HAP-1 (cell line): Measurements from ENCODE around the gene LTV1.
"Not testable (repeated sequence)": the region's sequence is repeated elsewhere in the genome, so short reads cannot be mapped to it uniquely, and the experiment has no call there.

Experiments used
- DNase-seq, 2 experiments: peaks; one replicate each; pipeline ENCODE4 v3.0.0-alpha.2; 2016 to 2020; ENCODE audit warnings: low spot score in 2 of 2
- H3K27me3 ChIP-seq: fragments of 250-450 bp; sonication (Bioruptor Pico); 2 replicates; pipeline ENCODE4 v1.5.1; 2020; ENCODE audit warnings: low read depth, mild to moderate bottlenecking, moderate library complexity
- H3K36me3 ChIP-seq: fragments of 250-450 bp; sonication (Bioruptor Pico); replicated peaks from 2 replicates; pipeline ENCODE4 v1.5.1; 2020; ENCODE audit warnings: mild to moderate bottlenecking
- H3K4me1 ChIP-seq: fragments of 250-450 bp; sonication (Bioruptor Pico); 2 replicates; pipeline ENCODE4 v1.5.1; 2020; ENCODE audit warnings: mild to moderate bottlenecking
- H3K4me3 ChIP-seq: fragments of 250-450 bp; sonication (Bioruptor Pico); 2 replicates; pipeline ENCODE4 v1.5.1; 2020; ENCODE audit warnings: mild to moderate bottlenecking, moderate library complexity
- H3K9me3 ChIP-seq: fragments of 250-450 bp; sonication (Bioruptor Pico); 2 replicates; pipeline ENCODE4 v1.5.1; 2020; ENCODE audit warnings: mild to moderate bottlenecking, moderate library complexity
- in situ Hi-C: fragments of 300-500 bp; cut with MboI; formaldehyde crosslinking; loops from 3 replicates; pipeline ENCODE4 v1.14.3; 2020; ENCODE audit warnings: low sequenced_read_pairs, inconsistent platforms, mixed read lengths

LTV1 gene

DNA sequence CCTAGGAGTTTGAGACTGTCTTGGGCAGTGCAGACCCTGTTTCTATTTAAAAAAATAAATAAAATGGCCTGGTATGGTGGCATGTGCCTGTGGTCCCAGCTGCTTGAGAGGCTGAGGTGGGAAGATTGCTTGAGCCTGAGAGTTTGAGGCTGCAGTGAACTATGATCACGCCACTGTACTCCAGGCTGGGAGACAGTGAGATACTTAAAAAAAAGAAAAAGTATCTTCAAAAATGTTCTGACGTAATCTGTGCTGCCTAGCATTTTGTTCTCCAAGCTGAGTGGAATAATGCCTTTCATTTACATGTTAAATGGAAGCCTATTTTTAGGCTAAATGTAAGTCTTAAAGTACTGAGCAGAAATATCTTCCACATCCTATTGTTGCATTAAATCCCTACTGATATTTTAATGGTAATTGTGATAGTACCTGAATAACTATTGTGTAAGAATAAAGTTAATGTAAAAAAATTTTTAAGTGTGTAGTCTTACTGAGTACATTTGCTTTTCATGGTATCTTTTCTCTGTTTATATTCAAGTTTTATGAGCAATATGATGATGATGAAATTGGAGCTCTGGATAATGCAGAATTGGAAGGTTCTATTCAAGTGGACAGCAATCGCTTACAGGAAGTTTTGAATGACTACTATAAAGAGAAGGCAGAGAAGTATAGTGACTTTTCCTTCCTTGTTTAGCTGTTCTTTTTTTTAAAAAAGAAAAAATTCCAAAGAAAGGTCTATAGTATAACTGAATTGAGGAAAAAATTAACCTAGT lies 16.9 kb downstream of the LTV1 start:
- in situ Hi-C loops, result no loop called here
- no peak overlapping the region for H3K4me3 ChIP-seq
- DNase-seq, result peak; percentile 61 to 97
- H3K4me1 ChIP-seq, result peaks cover 18% of the 10 kb centered on the region
- peaks cover 54% of the 10 kb centered on the region for H3K36me3 ChIP-seq
- H3K27me3 ChIP-seq, result no peaks in the 10 kb centered on the region
- no peaks in the 10 kb centered on the region for H3K9me3 ChIP-seq

DNA sequence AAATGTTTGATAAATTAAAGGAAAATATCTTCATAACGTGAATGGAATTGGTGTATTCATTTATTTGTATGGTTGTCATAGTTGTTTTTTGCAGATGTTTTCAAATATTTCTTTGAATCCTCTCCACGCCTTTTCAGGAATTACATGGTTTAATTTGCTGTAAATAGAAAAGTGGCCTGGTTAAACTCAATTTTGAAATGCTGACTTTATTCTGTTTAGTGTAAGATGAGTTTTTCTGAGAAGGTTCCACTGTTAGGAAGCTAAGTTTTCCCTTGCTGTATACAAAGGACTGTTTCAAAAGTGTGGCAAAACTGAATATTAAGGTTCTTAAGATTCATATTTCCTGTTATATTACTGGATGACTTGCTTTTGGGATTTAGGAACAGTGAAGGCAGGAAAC lies 20.6 kb downstream of the LTV1 start:
- H3K27me3 ChIP-seq, result no peaks in the 10 kb centered on the region
- no peaks in the 10 kb centered on the region for H3K9me3 ChIP-seq
- DNase-seq, result no peak
- peaks cover 30% of the 10 kb centered on the region for H3K36me3 ChIP-seq
- in situ Hi-C loops, result no loop called here
- H3K4me3 ChIP-seq, result no peak overlapping the region
- peaks cover 17% of the 10 kb centered on the region for H3K4me1 ChIP-seq

DNA sequence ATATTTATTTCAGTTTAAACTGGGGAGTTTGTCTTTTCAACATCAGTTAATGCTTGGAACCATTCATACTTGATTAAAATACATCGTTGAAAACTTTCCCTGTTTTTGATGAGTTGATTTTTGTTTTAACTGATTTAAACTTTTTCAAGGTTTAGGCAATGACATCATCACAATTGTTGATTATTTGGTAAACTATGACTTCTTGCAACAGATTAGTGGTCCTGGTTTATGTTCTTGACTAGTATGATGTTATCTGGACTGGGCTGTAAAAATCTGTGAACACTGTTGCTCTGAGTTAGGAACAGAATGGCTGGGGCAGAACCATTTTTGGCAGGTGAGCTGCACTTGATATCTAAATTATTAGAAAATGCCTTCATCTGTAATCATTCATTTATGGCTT lies 21.1 kb downstream of the LTV1 start, which contains the start of gene ZC2HC1B:
ZC2HC1B (plus strand) TSS at position 241 of the 400 bp plus-strand sequence; CDS start at position 307, 66 bp downstream.
- no peak for DNase-seq
- peaks cover 28% of the 10 kb centered on the region for H3K36me3 ChIP-seq
- peaks cover 13% of the 10 kb centered on the region for H3K4me1 ChIP-seq
- no peaks in the 10 kb centered on the region for H3K27me3 ChIP-seq
- H3K9me3 ChIP-seq, result no peaks in the 10 kb centered on the region
- in situ Hi-C loops, result no loop called here
- no peak within 1 kb of the TSS for H3K4me3 ChIP-seq

DNA sequence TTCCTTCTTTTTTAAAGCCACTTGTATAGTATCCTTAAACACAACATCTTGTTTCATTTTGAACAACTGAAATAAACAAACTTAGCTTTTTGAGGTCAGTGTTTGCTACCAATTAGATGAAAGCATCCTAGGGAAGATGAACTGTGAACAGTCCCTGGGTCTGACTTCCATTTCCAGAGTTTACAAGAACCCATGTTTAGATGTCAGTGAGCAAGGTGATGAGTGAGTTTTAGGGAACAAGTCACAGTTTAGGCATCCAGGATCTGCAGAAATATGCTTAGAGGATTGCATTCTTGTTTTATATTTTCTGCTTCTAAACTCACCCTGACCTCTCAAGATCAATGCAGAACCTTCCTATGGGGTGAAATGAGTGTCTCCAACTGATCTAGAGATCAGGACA lies 24.1 kb downstream of the LTV1 start:
- Histone ChIP-seq H3K4me1 (no peaks in the 10 kb centered on the region), H3K4me3 (no peak overlapping the region), H3K36me3 (peaks cover 24% of the 10 kb centered on the region), H3K27me3 (no peaks in the 10 kb centered on the region), H3K9me3 (no peaks in the 10 kb centered on the region)
- in situ Hi-C loops, result no loop called here
- no peak for DNase-seq

DNA sequence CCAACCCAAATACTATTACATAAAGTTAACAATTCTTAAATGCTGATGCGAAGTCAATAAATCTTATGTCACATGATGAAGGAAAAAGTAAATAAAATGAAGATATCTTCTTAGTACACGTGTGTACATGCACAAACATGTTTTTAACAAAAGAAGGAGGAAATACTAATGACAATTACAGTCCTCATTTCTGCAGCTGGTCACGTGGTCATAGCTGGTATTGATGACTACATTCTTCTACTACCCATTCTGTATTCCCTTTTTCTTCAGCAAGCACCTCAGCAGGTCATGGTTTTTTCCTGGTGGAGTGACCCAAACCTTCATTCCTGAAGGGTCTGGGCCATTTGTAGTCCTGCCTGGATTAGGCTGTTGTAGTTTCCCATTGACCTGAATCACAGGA lies 25.7 kb downstream of the LTV1 start:
- H3K27me3 ChIP-seq, in situ Hi-C loops, H3K9me3 ChIP-seq, DNase-seq, H3K4me1 ChIP-seq, H3K4me3 ChIP-seq: not testable (repeated sequence)
- H3K36me3 ChIP-seq, result peaks cover 11% of the 10 kb centered on the region

DNA sequence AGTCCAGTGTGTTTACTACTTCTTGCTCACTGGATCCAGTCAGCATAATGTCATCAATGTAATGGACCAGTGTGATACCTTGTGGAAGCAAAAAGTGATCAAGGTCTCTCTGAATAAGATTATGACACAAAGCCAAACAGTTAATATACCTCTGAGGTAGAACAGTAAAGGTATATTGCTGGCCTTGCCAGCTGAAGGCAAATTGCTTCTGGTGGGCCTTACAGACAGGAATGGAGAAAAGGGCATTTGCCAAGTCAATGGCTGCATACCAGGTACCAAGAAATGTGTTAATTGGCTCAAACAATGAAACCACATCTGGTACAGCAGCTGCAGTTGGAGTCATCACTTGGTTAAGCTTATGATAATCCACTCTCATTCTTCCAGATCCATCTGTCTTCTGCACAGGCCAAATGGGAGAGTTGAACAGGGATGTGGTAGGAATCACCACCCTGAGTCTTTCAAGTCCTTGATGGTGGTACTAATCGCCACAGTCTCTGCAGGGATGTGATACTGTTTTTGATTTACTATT lies 28.1 kb downstream of the LTV1 start:
- H3K36me3 ChIP-seq, H3K9me3 ChIP-seq, H3K27me3 ChIP-seq, in situ Hi-C loops, DNase-seq, H3K4me1 ChIP-seq, H3K4me3 ChIP-seq: not testable (repeated sequence)

DNA sequence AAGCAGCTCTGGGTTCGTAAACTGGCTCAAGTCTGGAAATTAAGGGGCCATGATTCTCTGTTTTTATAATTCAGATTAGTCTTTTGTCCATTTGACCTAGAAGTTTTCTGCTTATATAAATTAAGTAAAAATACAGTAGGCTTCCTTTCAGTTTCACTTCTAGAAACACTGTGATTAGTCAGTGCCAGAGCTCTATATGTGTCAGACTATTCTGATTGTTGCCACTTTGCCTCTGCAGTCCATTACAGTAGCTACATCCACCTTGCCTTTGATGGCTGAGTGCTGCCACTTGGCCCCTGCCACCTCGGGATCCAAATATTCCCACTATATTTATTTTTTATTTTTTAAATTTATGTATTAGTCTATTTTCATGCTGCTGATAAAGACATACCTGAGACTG lies 29.1 kb downstream of the LTV1 start:
- no peak overlapping the region for H3K4me3 ChIP-seq
- no peaks in the 10 kb centered on the region for H3K36me3 ChIP-seq
- no peaks in the 10 kb centered on the region for H3K27me3 ChIP-seq
- in situ Hi-C loops, result no loop called here
- H3K4me1 ChIP-seq, result no peaks in the 10 kb centered on the region
- H3K9me3 ChIP-seq, result no peaks in the 10 kb centered on the region
- no peak for DNase-seq

DNA sequence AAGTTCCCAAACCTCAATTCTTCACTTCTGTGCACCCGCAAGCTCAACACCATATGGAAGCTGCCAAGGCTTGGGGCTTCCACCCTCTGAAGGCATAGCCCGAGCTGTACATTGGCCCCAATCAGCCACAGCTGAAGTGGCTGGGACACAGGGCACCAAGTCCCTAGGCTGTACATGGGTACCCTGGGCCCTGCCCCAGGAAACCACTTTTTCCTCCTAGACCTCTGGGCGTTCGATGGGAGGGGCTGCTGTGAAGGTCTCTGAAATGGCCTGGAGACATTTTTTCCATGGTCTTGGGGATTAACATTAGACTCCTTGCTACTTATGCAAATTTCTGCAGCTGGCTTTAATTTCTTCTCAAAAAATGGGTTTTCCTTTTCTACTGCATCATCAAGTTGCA lies 30.5 kb downstream of the LTV1 start:
- H3K27me3 ChIP-seq, H3K4me1 ChIP-seq, H3K9me3 ChIP-seq, in situ Hi-C loops, H3K36me3 ChIP-seq, H3K4me3 ChIP-seq: not testable (repeated sequence)
- DNase-seq, result peak in 1 of 2 experiments; percentile 13

DNA sequence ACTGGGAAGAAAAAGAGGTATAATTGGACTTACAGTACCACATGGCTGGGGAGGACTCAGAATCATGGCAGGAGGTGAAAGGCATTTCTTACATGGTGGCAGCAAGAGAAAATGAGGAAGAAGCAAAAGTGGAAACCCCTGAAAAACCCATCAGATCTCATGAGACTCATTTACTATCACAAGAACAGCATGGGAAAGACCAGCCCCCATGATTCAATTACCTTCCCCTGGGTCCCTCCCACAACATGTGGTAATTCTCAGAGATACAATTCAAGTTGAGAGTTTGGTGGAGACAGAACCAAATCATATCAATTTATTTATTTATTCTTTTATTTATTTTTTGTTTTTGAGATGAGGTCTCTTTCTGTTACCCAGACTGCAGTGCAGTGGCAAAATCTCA lies 31.4 kb downstream of the LTV1 start:
- H3K4me1 ChIP-seq, H3K4me3 ChIP-seq, H3K27me3 ChIP-seq, in situ Hi-C loops, H3K36me3 ChIP-seq, H3K9me3 ChIP-seq, DNase-seq: not testable (repeated sequence)

DNA sequence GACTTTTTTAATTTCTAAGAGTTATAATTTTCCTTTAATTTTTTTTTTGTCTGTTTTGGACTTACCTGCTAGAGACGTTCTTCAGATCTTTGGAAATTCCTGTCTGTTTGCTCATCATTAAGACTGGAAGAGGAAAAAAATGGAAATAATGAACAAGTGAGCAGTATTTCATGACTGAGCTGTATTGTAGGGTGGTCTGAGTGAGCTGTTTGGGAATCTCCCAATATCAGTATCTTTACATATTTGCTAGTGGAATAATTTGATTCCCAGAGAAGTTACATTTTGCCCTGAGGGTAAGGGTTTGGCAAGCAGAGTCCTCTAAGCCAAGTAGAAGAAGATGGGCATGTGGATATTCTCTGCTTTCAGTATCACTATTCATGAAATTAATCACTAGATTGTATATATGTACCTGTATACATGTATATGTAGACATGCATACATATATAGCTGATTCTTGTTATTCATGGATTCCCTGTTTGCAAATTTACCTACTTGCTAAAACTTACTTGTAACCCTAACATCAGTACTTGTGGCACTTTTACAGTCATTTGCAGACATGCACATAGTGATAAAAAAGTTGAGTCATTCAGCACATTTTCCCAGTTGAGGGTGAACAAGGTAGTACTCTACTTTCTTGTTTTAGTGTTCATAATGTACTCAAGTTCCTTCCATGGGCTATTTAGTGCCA lies 34.6 kb downstream of the LTV1 start:
- Histone ChIP-seq H3K27me3 (no peaks in the 10 kb centered on the region), H3K9me3 (no peaks in the 10 kb centered on the region), H3K4me3 (no peak overlapping the region), H3K4me1 (no peaks in the 10 kb centered on the region), H3K36me3 (no peaks in the 10 kb centered on the region)
- in situ Hi-C loops, result no loop called here
- no peak for DNase-seq

DNA sequence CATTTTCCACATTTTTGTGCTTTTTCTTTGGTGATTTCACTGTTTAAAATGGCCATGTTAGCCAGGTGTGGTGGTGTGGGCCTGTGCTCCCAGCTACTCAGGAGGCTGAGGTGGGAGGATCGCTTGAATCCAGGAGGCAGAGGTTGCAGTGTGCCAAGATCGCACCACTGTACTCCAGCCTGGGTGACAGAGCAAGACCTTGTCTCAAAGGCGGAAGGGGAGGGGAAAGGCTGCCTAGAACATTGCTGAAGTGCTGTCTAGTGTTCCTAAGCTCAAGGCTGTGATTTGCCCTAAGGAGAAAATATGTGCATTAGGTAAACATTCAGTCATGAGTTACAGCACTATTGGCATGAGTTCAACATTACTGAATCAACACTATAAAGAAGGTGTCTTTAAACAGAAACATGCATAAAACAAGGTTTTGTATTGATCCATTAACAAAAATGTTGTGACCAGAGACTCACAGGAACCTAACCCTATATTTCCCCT lies 35.2 kb downstream of the LTV1 start:
- in situ Hi-C loops, result no loop called here
- H3K4me3 ChIP-seq, result no peak overlapping the region
- H3K9me3 ChIP-seq, result no peaks in the 10 kb centered on the region
- no peaks in the 10 kb centered on the region for H3K4me1 ChIP-seq
- no peaks in the 10 kb centered on the region for H3K27me3 ChIP-seq
- DNase-seq, result no peak
- no peaks in the 10 kb centered on the region for H3K36me3 ChIP-seq

DNA sequence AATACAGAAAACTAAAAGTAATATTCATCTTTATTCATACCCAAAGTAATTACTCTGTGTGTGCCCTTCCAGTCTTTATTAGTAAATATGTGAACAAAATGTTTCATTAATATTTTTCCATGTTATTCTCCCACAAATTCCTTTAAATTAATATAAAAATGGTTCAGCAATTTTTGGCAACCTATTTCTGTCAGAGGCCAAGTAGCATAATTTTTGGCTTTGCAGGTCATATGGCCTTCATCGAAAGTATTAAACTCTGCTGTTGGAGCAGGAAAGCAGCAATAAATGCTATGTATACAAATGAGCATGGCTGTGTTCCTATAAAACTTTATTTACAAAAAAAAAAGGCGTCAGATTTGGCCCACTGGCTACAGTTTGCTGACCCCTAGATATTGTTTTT lies 37.3 kb downstream of the LTV1 start:
- no peaks in the 10 kb centered on the region for H3K36me3 ChIP-seq

DNA sequence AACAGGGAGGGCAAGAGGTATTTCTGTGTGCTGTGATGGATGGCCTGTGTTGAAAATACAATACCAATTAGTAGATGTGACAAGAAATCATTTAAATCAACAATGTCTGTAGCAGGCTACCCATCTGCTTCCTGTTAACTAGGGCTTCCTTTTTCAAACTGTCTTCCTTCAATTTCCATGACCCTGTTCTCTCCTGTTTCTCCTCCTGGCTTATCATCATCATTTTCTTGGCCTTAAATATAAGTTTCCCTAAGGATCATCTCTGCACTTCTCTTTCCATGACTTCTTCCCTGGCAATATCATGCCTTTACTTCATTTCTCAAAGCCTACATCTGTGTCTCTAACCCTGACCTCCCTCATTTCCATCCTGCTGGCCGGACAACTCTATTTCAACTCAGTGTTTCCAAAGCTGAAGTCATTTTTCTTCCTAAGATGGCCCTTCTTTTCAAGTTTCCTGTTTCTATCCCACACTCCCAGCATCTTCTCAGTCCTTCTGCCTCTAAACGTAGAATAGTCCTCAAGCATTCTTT lies 39.3 kb downstream of the LTV1 start:
- no peaks in the 10 kb centered on the region for H3K9me3 ChIP-seq
- no peaks in the 10 kb centered on the region for H3K4me1 ChIP-seq
- in situ Hi-C loops, result no loop called here
- no peaks in the 10 kb centered on the region for H3K27me3 ChIP-seq
- DNase-seq, result no peak
- no peak overlapping the region for H3K4me3 ChIP-seq
- H3K36me3 ChIP-seq, result no peaks in the 10 kb centered on the region

More for the DNA sequence above, 37.3 kb downstream of the LTV1 start:
- no peak for DNase-seq
- H3K4me1 ChIP-seq, result no peaks in the 10 kb centered on the region
- no peak overlapping the region for H3K4me3 ChIP-seq
- no peaks in the 10 kb centered on the region for H3K9me3 ChIP-seq
- H3K27me3 ChIP-seq, result no peaks in the 10 kb centered on the region
- in situ Hi-C loops, result no loop called here
